Endothelial cell (in vitro differentiated cells): ENCODE data around the gene TTC9. TPM values are rescaled to one million over a fixed set of nuclear protein-coding genes. Genes with fewer than 3 reads are reported as not detected.
A peak's percentile ranks its signal among the peaks of the same experiment; 100 is the strongest.

ENCODE experiments used
- DNase-seq: peaks from one replicate; pipeline ENCODE4 v3.0.0; 2021; ENCODE audit warnings: low spot score
- H3K27ac Mint-ChIP-seq: one replicate; pipeline ENCODE4 v1.8.0; 2021; ENCODE audit warnings: mixed read lengths, inconsistent platforms; ENCODE audit not compliant: unreplicated experiment
- H3K27me3 Mint-ChIP-seq: one replicate; pipeline ENCODE4 v1.8.0; 2021; ENCODE audit warnings: mild to moderate bottlenecking, moderate library complexity, mixed read lengths, inconsistent platforms; ENCODE audit not compliant: unreplicated experiment
- H3K36me3 Mint-ChIP-seq: one replicate; pipeline ENCODE4 v1.8.0; 2021; ENCODE audit warnings: mild to moderate bottlenecking, low read depth, mixed read lengths, inconsistent platforms; ENCODE audit not compliant: unreplicated experiment
- H3K4me1 Mint-ChIP-seq: one replicate; pipeline ENCODE4 v1.8.0; 2021; ENCODE audit warnings: mild to moderate bottlenecking, mixed read lengths, inconsistent platforms; ENCODE audit not compliant: unreplicated experiment
- H3K4me3 Mint-ChIP-seq: one replicate; pipeline ENCODE4 v1.8.0; 2021; ENCODE audit warnings: mild to moderate bottlenecking, mixed read lengths, inconsistent platforms; ENCODE audit not compliant: unreplicated experiment
- H3K9me3 Mint-ChIP-seq: one replicate; pipeline ENCODE4 v1.8.0; 2021; ENCODE audit warnings: mixed read lengths, inconsistent platforms; ENCODE audit not compliant: unreplicated experiment
- total RNA-seq: library from RNA; stranded (reverse); fragmentation: NEBNext Ultra II Directional; extraction: Animal tissue kit (Norgen Biotek cat#: 25700); gene quantifications from one replicate; pipeline ENCODE4 v1.2.1, GENCODE V29; 2021; ENCODE audit not compliant: unreplicated experiment
- TF ChIP-seq, protein P1 (sequence below): fragments of 200-600 bp; sonication (generic); IDR thresholded peaks from one replicate; pipeline ENCODE4 v1.5.0; 2021; ENCODE audit warnings: antibody characterized with exemption; ENCODE audit not compliant: unreplicated experiment

Gene TTC9
- total RNA-seq, 1 donor from 2014 or later = 16.9 TPM

GRCh38 chr14:70635971-70636595, 5.6 kb upstream of the TTC9 start:
- peaks cover 7% of the 10 kb centered on the region for H3K27me3 Mint-ChIP-seq
- H3K4me3 Mint-ChIP-seq = no peak overlapping the region
- peaks cover 11% of the 10 kb centered on the region for H3K36me3 Mint-ChIP-seq

GRCh38 chr14:70638416-70638815, 3.3 kb upstream of the TTC9 start:
- H3K9me3 Mint-ChIP-seq = no peaks in the 10 kb centered on the region
- no peak overlapping the region for H3K4me3 Mint-ChIP-seq
- TF ChIP-seq, protein P1, sequence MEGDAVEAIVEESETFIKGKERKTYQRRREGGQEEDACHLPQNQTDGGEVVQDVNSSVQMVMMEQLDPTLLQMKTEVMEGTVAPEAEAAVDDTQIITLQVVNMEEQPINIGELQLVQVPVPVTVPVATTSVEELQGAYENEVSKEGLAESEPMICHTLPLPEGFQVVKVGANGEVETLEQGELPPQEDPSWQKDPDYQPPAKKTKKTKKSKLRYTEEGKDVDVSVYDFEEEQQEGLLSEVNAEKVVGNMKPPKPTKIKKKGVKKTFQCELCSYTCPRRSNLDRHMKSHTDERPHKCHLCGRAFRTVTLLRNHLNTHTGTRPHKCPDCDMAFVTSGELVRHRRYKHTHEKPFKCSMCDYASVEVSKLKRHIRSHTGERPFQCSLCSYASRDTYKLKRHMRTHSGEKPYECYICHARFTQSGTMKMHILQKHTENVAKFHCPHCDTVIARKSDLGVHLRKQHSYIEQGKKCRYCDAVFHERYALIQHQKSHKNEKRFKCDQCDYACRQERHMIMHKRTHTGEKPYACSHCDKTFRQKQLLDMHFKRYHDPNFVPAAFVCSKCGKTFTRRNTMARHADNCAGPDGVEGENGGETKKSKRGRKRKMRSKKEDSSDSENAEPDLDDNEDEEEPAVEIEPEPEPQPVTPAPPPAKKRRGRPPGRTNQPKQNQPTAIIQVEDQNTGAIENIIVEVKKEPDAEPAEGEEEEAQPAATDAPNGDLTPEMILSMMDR = no peak
- no peak overlapping the region for H3K27ac Mint-ChIP-seq
- peaks cover 13% of the 10 kb centered on the region for H3K36me3 Mint-ChIP-seq
- no peak for DNase-seq
- H3K4me1 Mint-ChIP-seq = peaks cover 19% of the 10 kb centered on the region
- H3K27me3 Mint-ChIP-seq = peaks cover 7% of the 10 kb centered on the region

More at GRCh38 chr14:70635971-70636595, 5.6 kb upstream of the TTC9 start:
- no peaks in the 10 kb centered on the region for H3K9me3 Mint-ChIP-seq
- peaks cover 7% of the 10 kb centered on the region for H3K4me1 Mint-ChIP-seq
- TF ChIP-seq, protein P1 = no peak
- DNase-seq = no peak
- no peak overlapping the region for H3K27ac Mint-ChIP-seq

- peaks cover 37% of the 10 kb centered on the region for H3K4me1 Mint-ChIP-seq
- H3K9me3 Mint-ChIP-seq = no peaks in the 10 kb centered on the region
- peaks cover 10% of the 10 kb centered on the region for H3K27me3 Mint-ChIP-seq
- peak; percentile 15 for DNase-seq
- peaks cover 8% of the 10 kb centered on the region for H3K36me3 Mint-ChIP-seq
- TF ChIP-seq, protein P1 = no peak
- H3K4me3 Mint-ChIP-seq = peak overlapping the region; percentile 98
- peak overlapping the region; percentile 54 for H3K27ac Mint-ChIP-seq
These were observed 673 bp upstream of the TTC9 start for GRCh38 chr14:70640938-70641547.

DNA sequence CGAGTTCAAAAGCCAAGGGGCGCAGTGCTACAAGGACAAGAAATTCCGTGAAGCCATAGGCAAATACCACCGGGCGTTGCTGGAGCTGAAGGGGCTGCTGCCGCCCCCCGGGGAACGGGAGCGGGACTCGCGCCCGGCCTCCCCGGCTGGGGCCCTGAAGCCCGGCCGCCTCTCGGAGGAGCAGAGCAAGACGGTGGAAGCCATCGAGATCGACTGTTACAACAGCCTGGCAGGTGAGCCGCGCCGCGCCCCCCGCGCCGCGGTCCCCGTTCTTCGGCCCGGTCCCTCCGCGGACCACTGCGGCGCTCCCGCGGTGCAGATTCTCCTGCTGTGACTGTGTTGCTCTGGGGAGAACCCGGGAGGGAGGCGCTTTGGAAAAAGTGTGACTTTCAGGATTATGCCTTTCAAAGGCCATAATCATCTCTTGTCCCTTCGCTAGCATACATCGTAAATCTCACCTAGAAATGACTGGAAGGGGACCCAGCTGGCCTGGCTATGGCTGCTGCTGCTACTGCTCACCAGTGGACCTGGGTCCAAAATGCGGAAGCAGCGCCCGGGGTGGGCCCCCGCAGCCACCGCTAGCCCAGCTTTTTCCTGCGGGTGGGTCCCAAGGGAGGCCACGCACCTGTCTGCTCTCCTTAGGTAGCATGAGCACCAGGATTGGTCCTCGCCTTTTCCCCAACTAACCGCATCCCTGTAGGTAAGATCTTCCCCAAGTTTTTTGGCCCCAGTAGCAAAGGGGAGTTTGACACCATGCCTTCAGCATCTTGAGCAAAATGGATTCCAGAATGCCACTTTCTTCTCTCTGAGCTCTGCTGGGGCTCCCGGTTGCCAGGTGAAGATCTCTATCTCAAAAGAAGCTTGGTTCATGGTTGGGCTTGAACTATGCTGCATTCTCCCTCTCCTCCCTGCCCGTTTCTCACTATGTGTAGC, 853 bp downstream of the TTC9 start:
- peaks cover 5% of the 10 kb centered on the region for H3K36me3 Mint-ChIP-seq
- TF ChIP-seq, protein P1 = no peak
- H3K4me1 Mint-ChIP-seq = peaks cover 47% of the 10 kb centered on the region
- peak overlapping the region; percentile 74 for H3K27ac Mint-ChIP-seq
- peak; percentile 14 for DNase-seq
- H3K4me3 Mint-ChIP-seq = peak overlapping the region; percentile 96
- peaks cover 10% of the 10 kb centered on the region for H3K27me3 Mint-ChIP-seq
- H3K9me3 Mint-ChIP-seq = no peaks in the 10 kb centered on the region
